Type B pancreatic cell (in vitro differentiated cells): ENCODE measurements around the gene RAB28. TPM values are rescaled to one million over a fixed set of nuclear protein-coding genes. Genes with fewer than 3 reads are reported as not detected.

Experiments used
- DNase-seq: peaks from one replicate; pipeline ENCODE4 v3.0.0; 2021; ENCODE audit warnings: mixed read lengths; ENCODE audit not compliant: unreplicated experiment; ENCODE audit errors: extremely low spot score
- H3K27ac Mint-ChIP-seq: 2 replicates; pipeline ENCODE4 v1.8.0; 2021; ENCODE audit warnings: mild to moderate bottlenecking, mixed read lengths
- H3K27me3 Mint-ChIP-seq: 2 replicates; pipeline ENCODE4 v1.8.0; 2021; ENCODE audit warnings: mixed read lengths
- H3K36me3 Mint-ChIP-seq: 2 replicates; pipeline ENCODE4 v1.8.0; 2021; ENCODE audit warnings: mixed read lengths
- H3K4me1 Mint-ChIP-seq: one replicate; pipeline ENCODE4 v1.8.0; 2021; ENCODE audit warnings: mixed read lengths; ENCODE audit not compliant: unreplicated experiment
- H3K4me3 Mint-ChIP-seq: 2 replicates; pipeline ENCODE4 v1.8.0; 2021; ENCODE audit warnings: mild to moderate bottlenecking, mixed read lengths
- H3K9me3 Mint-ChIP-seq: 2 replicates; pipeline ENCODE4 v1.8.0; 2021; ENCODE audit warnings: mixed read lengths
- total RNA-seq: library from RNA; stranded (reverse); gene quantifications from 2 replicates; pipeline ENCODE4 v1.2.1, GENCODE V29; 2021; ENCODE audit warnings: low replicate concordance
- TF ChIP-seq, protein P1 (sequence below): fragments of 200-600 bp; sonication (generic); conservative IDR thresholded peaks from 2 replicates; pipeline ENCODE4 v1.5.0; 2021; ENCODE audit warnings: antibody characterized with exemption, mild to moderate bottlenecking

Gene RAB28
- total RNA-seq, 1 donor from 2014 or later = 20.8 TPM

DNA sequence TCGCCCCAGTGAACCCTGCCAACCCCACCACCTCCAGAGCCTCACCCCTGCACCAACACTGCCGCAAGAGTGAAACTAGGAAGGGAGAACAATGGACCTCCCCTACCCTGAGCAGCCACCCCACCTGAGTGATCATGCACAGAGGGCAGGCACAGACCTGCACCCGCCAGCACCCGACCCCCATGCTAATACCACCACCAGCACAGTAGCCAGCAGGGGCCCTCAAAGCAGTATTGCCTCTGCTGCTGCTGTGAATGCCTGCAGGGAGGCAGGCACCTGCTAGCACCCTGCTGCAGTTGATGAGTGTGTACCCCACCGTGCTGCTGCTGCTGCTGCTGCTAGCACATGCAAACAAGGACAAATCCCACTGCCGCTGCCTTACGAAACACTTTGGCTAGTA lies 100.1 kb downstream of the RAB28 start:
- TF ChIP-seq, protein P1, sequence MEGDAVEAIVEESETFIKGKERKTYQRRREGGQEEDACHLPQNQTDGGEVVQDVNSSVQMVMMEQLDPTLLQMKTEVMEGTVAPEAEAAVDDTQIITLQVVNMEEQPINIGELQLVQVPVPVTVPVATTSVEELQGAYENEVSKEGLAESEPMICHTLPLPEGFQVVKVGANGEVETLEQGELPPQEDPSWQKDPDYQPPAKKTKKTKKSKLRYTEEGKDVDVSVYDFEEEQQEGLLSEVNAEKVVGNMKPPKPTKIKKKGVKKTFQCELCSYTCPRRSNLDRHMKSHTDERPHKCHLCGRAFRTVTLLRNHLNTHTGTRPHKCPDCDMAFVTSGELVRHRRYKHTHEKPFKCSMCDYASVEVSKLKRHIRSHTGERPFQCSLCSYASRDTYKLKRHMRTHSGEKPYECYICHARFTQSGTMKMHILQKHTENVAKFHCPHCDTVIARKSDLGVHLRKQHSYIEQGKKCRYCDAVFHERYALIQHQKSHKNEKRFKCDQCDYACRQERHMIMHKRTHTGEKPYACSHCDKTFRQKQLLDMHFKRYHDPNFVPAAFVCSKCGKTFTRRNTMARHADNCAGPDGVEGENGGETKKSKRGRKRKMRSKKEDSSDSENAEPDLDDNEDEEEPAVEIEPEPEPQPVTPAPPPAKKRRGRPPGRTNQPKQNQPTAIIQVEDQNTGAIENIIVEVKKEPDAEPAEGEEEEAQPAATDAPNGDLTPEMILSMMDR = no peak
- no peak overlapping the region for H3K27ac Mint-ChIP-seq
- no peaks in the 10 kb centered on the region for H3K4me1 Mint-ChIP-seq
- peaks cover 19% of the 10 kb centered on the region for H3K36me3 Mint-ChIP-seq
- DNase-seq = no peak
- H3K27me3 Mint-ChIP-seq = no peaks in the 10 kb centered on the region
- H3K9me3 Mint-ChIP-seq = no peaks in the 10 kb centered on the region
- H3K4me3 Mint-ChIP-seq = no peak overlapping the region

- no peaks in the 10 kb centered on the region for H3K4me1 Mint-ChIP-seq
- no peak for DNase-seq
- no peak overlapping the region for H3K27ac Mint-ChIP-seq
- no peaks in the 10 kb centered on the region for H3K27me3 Mint-ChIP-seq
- peaks cover 8% of the 10 kb centered on the region for H3K36me3 Mint-ChIP-seq
- TF ChIP-seq, protein P1 = no peak
- no peaks in the 10 kb centered on the region for H3K9me3 Mint-ChIP-seq
- H3K4me3 Mint-ChIP-seq = no peak overlapping the region
These were observed 105.0 kb downstream of the RAB28 start for GRCh38 chr4:13378973-13379759.

- Mint-ChIP-seq H3K36me3 (peaks cover 19% of the 10 kb centered on the region), H3K27ac (no peak overlapping the region), H3K4me1 (no peaks in the 10 kb centered on the region), H3K27me3 (no peaks in the 10 kb centered on the region), H3K4me3 (no peak overlapping the region), H3K9me3 (no peaks in the 10 kb centered on the region)
- TF ChIP-seq, protein P1 = no peak
- no peak for DNase-seq
These were observed 113.1 kb downstream of the RAB28 start for GRCh38 chr4:13371048-13371447.

DNA sequence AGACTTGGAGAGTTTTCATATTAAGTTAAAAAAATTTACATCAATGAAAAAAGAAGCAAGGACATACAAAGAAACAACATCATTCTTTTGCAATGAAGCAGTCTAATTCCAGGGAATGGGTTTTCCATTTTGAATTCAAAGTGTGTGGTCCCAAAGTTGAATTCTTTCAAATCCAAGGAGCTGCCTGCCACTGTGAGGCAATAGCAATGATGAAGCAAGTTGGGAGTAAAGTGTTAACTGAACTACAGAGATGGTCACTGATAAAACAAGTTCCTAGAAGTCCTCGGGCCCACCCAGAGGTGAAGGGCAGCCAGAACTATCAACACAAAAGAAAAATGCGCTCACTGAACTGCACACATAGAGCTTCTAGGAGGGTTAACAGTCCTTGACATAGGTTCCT lies 115.9 kb downstream of the RAB28 start:
- no peak overlapping the region for H3K27ac Mint-ChIP-seq
- H3K4me3 Mint-ChIP-seq = no peak overlapping the region
- no peaks in the 10 kb centered on the region for H3K27me3 Mint-ChIP-seq
- H3K4me1 Mint-ChIP-seq = no peaks in the 10 kb centered on the region
- DNase-seq = no peak
- peaks cover 20% of the 10 kb centered on the region for H3K36me3 Mint-ChIP-seq
- TF ChIP-seq, protein P1 = no peak
- no peaks in the 10 kb centered on the region for H3K9me3 Mint-ChIP-seq

DNA sequence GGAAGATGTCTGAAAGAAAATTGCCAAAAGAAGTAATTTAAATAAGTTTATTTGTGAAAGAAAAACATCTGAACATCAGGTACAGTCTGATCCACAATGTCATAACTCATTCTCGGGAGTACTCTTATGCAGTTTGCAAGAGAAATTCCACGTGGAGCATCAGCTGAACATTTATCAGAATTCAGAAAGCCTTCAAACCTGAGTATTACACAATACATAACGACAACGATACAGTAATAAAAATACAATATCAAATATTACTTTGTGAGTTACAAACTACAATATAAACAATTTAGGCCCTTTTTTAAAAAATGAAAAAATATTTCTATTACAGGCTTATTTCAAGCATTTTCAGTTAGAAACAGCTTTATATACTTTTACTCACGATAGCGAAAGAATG lies 116.4 kb downstream of the RAB28 start:
- TF ChIP-seq, protein P1 = no peak
- Mint-ChIP-seq H3K4me1 (no peaks in the 10 kb centered on the region), H3K4me3 (no peak overlapping the region), H3K27me3 (no peaks in the 10 kb centered on the region), H3K27ac (no peak overlapping the region), H3K9me3 (no peaks in the 10 kb centered on the region), H3K36me3 (peaks cover 24% of the 10 kb centered on the region)
- no peak for DNase-seq
